GM19099 (cell line): ENCODE data around the gene DACT2.

Source experiments
- POLR2A ChIP-seq: IDR thresholded peaks from 3 replicates; pipeline ENCODE4 v1.6.1; 2011; ENCODE audit warnings: low read depth; ENCODE audit not compliant: insufficient read length; ENCODE audit errors: extremely low read depth

Gene DACT2

GRCh38 chr6:168300975-168301647 is 18.5 kb downstream of the DACT2 start:
- TF ChIP-seq POLR2A, result no peak

- no peak for TF ChIP-seq POLR2A
These were observed 19.8 kb downstream of the DACT2 start for GRCh38 chr6:168299541-168300511.

GRCh38 chr6:168297643-168298042 is 21.9 kb downstream of the DACT2 start:
- no peak for TF ChIP-seq POLR2A

GRCh38 chr6:168294901-168295300 is 24.7 kb downstream of the DACT2 start:
- TF ChIP-seq POLR2A, result no peak

- no peak for TF ChIP-seq POLR2A
These were observed 25.7 kb downstream of the DACT2 start for GRCh38 chr6:168293636-168294530.

- no peak for TF ChIP-seq POLR2A
These were observed 26.8 kb downstream of the DACT2 start for GRCh38 chr6:168292826-168293225.

- no peak for TF ChIP-seq POLR2A
These were observed 28.1 kb downstream of the DACT2 start for GRCh38 chr6:168291450-168291849.

- TF ChIP-seq POLR2A, result no peak
These were observed 29.5 kb downstream of the DACT2 start for GRCh38 chr6:168290095-168290494.

GRCh38 chr6:168289571-168289962 is 30.0 kb downstream of the DACT2 start:
- no peak for TF ChIP-seq POLR2A

GRCh38 chr6:168288781-168289570 is 30.6 kb downstream of the DACT2 start:
- no peak for TF ChIP-seq POLR2A

GRCh38 chr6:168286116-168286515 is 33.5 kb downstream of the DACT2 start:
- no peak for TF ChIP-seq POLR2A

- no peak for TF ChIP-seq POLR2A
These were observed 34.1 kb downstream of the DACT2 start for GRCh38 chr6:168285456-168285855.

GRCh38 chr6:168284187-168284586 is 35.4 kb downstream of the DACT2 start:
- no peak for TF ChIP-seq POLR2A

GRCh38 chr6:168283686-168284025 is 35.9 kb downstream of the DACT2 start:
- TF ChIP-seq POLR2A, result no peak

- TF ChIP-seq POLR2A, result no peak
These were observed 36.4 kb downstream of the DACT2 start for GRCh38 chr6:168282985-168283685.
